HUES6 (cell line): ENCODE results near the gene CTNNBL1.

Source experiments
- H3K27ac ChIP-seq: 2 replicates; pipeline ENCODE4 v1.7.0; 2013; ENCODE audit warnings: low read depth, mild to moderate bottlenecking, low read length, inconsistent platforms
- H3K27me3 ChIP-seq: 2 replicates; pipeline ENCODE4 v1.6.1; 2013; ENCODE audit warnings: low read length; ENCODE audit not compliant: control insufficient read depth, insufficient read depth
- H3K36me3 ChIP-seq: 2 replicates; pipeline ENCODE4 v1.6.1; 2013; ENCODE audit warnings: low read length; ENCODE audit not compliant: control insufficient read depth, insufficient read depth
- H3K4me1 ChIP-seq: 2 replicates; pipeline ENCODE4 v1.6.1; 2013; ENCODE audit warnings: low read length; ENCODE audit not compliant: control insufficient read depth, insufficient read depth
- H3K4me3 ChIP-seq: 2 replicates; pipeline ENCODE4 v1.5.1; 2013; ENCODE audit warnings: low read depth, low read length
- H3K9ac ChIP-seq: one replicate; pipeline ENCODE4 v1.6.1; 2013; ENCODE audit warnings: mild to moderate bottlenecking, low read length
- H3K9me3 ChIP-seq: 2 replicates; pipeline ENCODE4 v1.6.1; 2013; ENCODE audit warnings: low read depth, low read length; ENCODE audit not compliant: control insufficient read depth, insufficient read depth

The CTNNBL1 gene

GRCh38 chr20:37729452-37729851 is 35.6 kb downstream of the CTNNBL1 start:
- Histone ChIP-seq H3K27me3 (no peaks in the 10 kb centered on the region), H3K9me3 (no peaks in the 10 kb centered on the region), H3K27ac (no peak overlapping the region), H3K9ac (no peak overlapping the region), H3K36me3 (peaks cover 3% of the 10 kb centered on the region; the same call in 1 of the 2 replicates), H3K4me1 (peaks cover 26% of the 10 kb centered on the region), H3K4me3 (no peak overlapping the region)

GRCh38 chr20:37729909-37730308 is 36.1 kb downstream of the CTNNBL1 start:
- Histone ChIP-seq H3K27ac (no peak overlapping the region), H3K4me3 (no peak overlapping the region), H3K9me3 (no peaks in the 10 kb centered on the region), H3K4me1 (peaks cover 26% of the 10 kb centered on the region), H3K36me3 (peaks cover 3% of the 10 kb centered on the region; the same call in 1 of the 2 replicates), H3K9ac (no peak overlapping the region), H3K27me3 (no peaks in the 10 kb centered on the region)

GRCh38 chr20:37733416-37733815 is 39.6 kb downstream of the CTNNBL1 start:
- Histone ChIP-seq H3K36me3 (peaks cover 24% of the 10 kb centered on the region), H3K4me3 (no peak overlapping the region), H3K4me1 (peaks cover 15% of the 10 kb centered on the region), H3K9me3 (no peaks in the 10 kb centered on the region), H3K9ac (no peak overlapping the region), H3K27me3 (no peaks in the 10 kb centered on the region), H3K27ac (no peak overlapping the region)

- H3K36me3 ChIP-seq = peaks cover 31% of the 10 kb centered on the region
- no peak overlapping the region for H3K27ac ChIP-seq
- H3K4me1 ChIP-seq = peaks cover 10% of the 10 kb centered on the region
- H3K9me3 ChIP-seq = no peaks in the 10 kb centered on the region
- H3K4me3 ChIP-seq = no peak overlapping the region
- no peaks in the 10 kb centered on the region for H3K27me3 ChIP-seq
- no peak overlapping the region for H3K9ac ChIP-seq
Observed at GRCh38 chr20:37734228-37734985, 40.6 kb downstream of the CTNNBL1 start.

- no peak overlapping the region for H3K27ac ChIP-seq
- H3K36me3 ChIP-seq = peaks cover 31% of the 10 kb centered on the region
- no peak overlapping the region for H3K9ac ChIP-seq
- H3K4me3 ChIP-seq = no peak overlapping the region
- no peaks in the 10 kb centered on the region for H3K9me3 ChIP-seq
- peaks cover 5% of the 10 kb centered on the region; the same call in 1 of the 2 replicates for H3K4me1 ChIP-seq
- no peaks in the 10 kb centered on the region for H3K27me3 ChIP-seq
Observed at GRCh38 chr20:37735541-37735940, 41.7 kb downstream of the CTNNBL1 start.

GRCh38 chr20:37736132-37736531 is 42.3 kb downstream of the CTNNBL1 start:
- Histone ChIP-seq H3K27ac (no peak overlapping the region), H3K27me3 (no peaks in the 10 kb centered on the region), H3K36me3 (peaks cover 31% of the 10 kb centered on the region), H3K9me3 (no peaks in the 10 kb centered on the region), H3K4me3 (no peak overlapping the region), H3K9ac (no peak overlapping the region), H3K4me1 (peaks cover 5% of the 10 kb centered on the region; the same call in 1 of the 2 replicates)

- Histone ChIP-seq H3K27me3 (no peaks in the 10 kb centered on the region), H3K9ac (no peak overlapping the region), H3K4me1 (peaks cover 4% of the 10 kb centered on the region; the same call in 1 of the 2 replicates), H3K27ac (no peak overlapping the region), H3K4me3 (no peak overlapping the region), H3K36me3 (peaks cover 31% of the 10 kb centered on the region), H3K9me3 (no peaks in the 10 kb centered on the region)
Observed at GRCh38 chr20:37737826-37738420, 44.1 kb downstream of the CTNNBL1 start.

- Histone ChIP-seq H3K4me3 (no peak overlapping the region), H3K36me3 (peaks cover 28% of the 10 kb centered on the region), H3K9me3 (no peaks in the 10 kb centered on the region), H3K4me1 (peaks cover 7% of the 10 kb centered on the region), H3K9ac (no peak overlapping the region), H3K27ac (no peak overlapping the region), H3K27me3 (no peaks in the 10 kb centered on the region)
Observed at GRCh38 chr20:37741055-37741454, 47.2 kb downstream of the CTNNBL1 start.

GRCh38 chr20:37741570-37741969 is 47.7 kb downstream of the CTNNBL1 start:
- no peak overlapping the region for H3K27ac ChIP-seq
- no peak overlapping the region for H3K9ac ChIP-seq
- H3K4me3 ChIP-seq = no peak overlapping the region
- peaks cover 29% of the 10 kb centered on the region for H3K36me3 ChIP-seq
- no peaks in the 10 kb centered on the region for H3K27me3 ChIP-seq
- H3K4me1 ChIP-seq = peaks cover 7% of the 10 kb centered on the region
- no peaks in the 10 kb centered on the region for H3K9me3 ChIP-seq

- Histone ChIP-seq H3K9me3 (no peaks in the 10 kb centered on the region), H3K27me3 (no peaks in the 10 kb centered on the region), H3K36me3 (peaks cover 31% of the 10 kb centered on the region), H3K9ac (no peak overlapping the region), H3K27ac (no peak overlapping the region), H3K4me3 (no peak overlapping the region), H3K4me1 (peaks cover 7% of the 10 kb centered on the region)
Observed at GRCh38 chr20:37742131-37742530, 48.3 kb downstream of the CTNNBL1 start.

- Histone ChIP-seq H3K9me3 (no peaks in the 10 kb centered on the region), H3K27ac (no peak overlapping the region), H3K4me3 (no peak overlapping the region)
Observed at GRCh38 chr20:37744347-37744746, 50.5 kb downstream of the CTNNBL1 start.

More at GRCh38 chr20:37744347-37744746, 50.5 kb downstream of the CTNNBL1 start:
- peaks cover 20% of the 10 kb centered on the region for H3K36me3 ChIP-seq
- H3K27me3 ChIP-seq = no peaks in the 10 kb centered on the region
- H3K4me1 ChIP-seq = peaks cover 7% of the 10 kb centered on the region
- no peak overlapping the region for H3K9ac ChIP-seq
